ENCODE measurements around the gene ETDA.
"Not testable (repeated sequence)": the region's sequence is repeated elsewhere in the genome, so short reads cannot be mapped to it uniquely, and the experiment has no call there.

The ETDA gene

GRCh38 chrX:135252011-135252518 lies at the start of gene ETDA:
TSS of gene ETDA (plus strand) at chrX:135252061. CDS start at chrX:135253277, 1,216 bp downstream.
- not testable (repeated sequence) for DNase-seq (ENCODE audit: low read depth)

- peak; percentile 4 for DNase-seq (ENCODE audit: low read depth)
Measured at GRCh38 chrX:135206427-135206826, 45.4 kb upstream of the ETDA start.

GRCh38 chrX:135213200-135213844 lies 38.5 kb upstream of the ETDA start:
- peak; percentile 12 for DNase-seq (ENCODE audit: low read depth)

GRCh38 chrX:135245989-135246388 lies 5.9 kb upstream of the ETDA start:
- not testable (repeated sequence) for DNase-seq (ENCODE audit: low read depth)

GRCh38 chrX:135256087-135256684 lies 4.3 kb downstream of the ETDA start:
- DNase-seq (ENCODE audit: low read depth): not testable (repeated sequence)

- no peak for DNase-seq (ENCODE audit: low read depth)
Measured at GRCh38 chrX:135256923-135257322, 5.1 kb downstream of the ETDA start.

- no peak for DNase-seq (ENCODE audit: low read depth)
Measured at GRCh38 chrX:135257469-135257868, 5.6 kb downstream of the ETDA start.

- DNase-seq (ENCODE audit: low read depth): not testable (repeated sequence)
Measured at GRCh38 chrX:135260976-135261375, 9.1 kb downstream of the ETDA start.

GRCh38 chrX:135263376-135263775 lies 11.5 kb downstream of the ETDA start:
- DNase-seq (ENCODE audit: low read depth): not testable (repeated sequence)

GRCh38 chrX:135264206-135264605 lies 12.3 kb downstream of the ETDA start:
- no peak for DNase-seq (ENCODE audit: low read depth)

GRCh38 chrX:135273162-135273561 lies 21.3 kb downstream of the ETDA start:
- no peak for DNase-seq (ENCODE audit: low read depth)

- DNase-seq (ENCODE audit: low read depth): no peak
Measured at GRCh38 chrX:135275973-135276372, 24.1 kb downstream of the ETDA start.

GRCh38 chrX:135287266-135287823 lies 35.5 kb downstream of the ETDA start:
- DNase-seq (ENCODE audit: low read depth): no peak

GRCh38 chrX:135295238-135295943 lies 43.5 kb downstream of the ETDA start:
- peak; percentile 45 for DNase-seq (ENCODE audit: low read depth)

- no peak for DNase-seq (ENCODE audit: low read depth)
Measured at GRCh38 chrX:135295944-135296305, 44.1 kb downstream of the ETDA start.

- no peak for DNase-seq (ENCODE audit: low read depth)
Measured at GRCh38 chrX:135302269-135302873, 50.5 kb downstream of the ETDA start.
